Activated T-cell treated with anti-CD3 and anti-CD28 coated beads, Interleukin-2, amount 50 U/mL, for 4 hours (primary cell): ENCODE data around the gene MARS1. TPM values are rescaled to one million over a fixed set of nuclear protein-coding genes. Genes with fewer than 3 reads are reported as not detected.

Experiments used
- ATAC-seq, 2 donors: fragments of 200-7000 bp; cut with Tn5 transposase; one replicate each; pipeline ENCODE4 v1.10.0; 2021
- DNase-seq: peaks from one replicate; pipeline ENCODE4 v3.0.0-alpha.2; 2020
- H3K27me3 Mint-ChIP-seq: one replicate; pipeline ENCODE4 v1.8.0; 2021; ENCODE audit warnings: low read depth, mixed read lengths
- H3K36me3 Mint-ChIP-seq: one replicate; pipeline ENCODE4 v1.8.0; 2022; ENCODE audit warnings: mixed read lengths; ENCODE audit not compliant: insufficient read depth
- H3K4me1 Mint-ChIP-seq: one replicate; pipeline ENCODE4 v1.8.0; 2021; ENCODE audit warnings: low read depth, mixed read lengths
- H3K4me3 Mint-ChIP-seq: one replicate; pipeline ENCODE4 v1.8.0; 2021; ENCODE audit warnings: mild to moderate bottlenecking, moderate library complexity, mixed read lengths
- H3K9me3 Mint-ChIP-seq: one replicate; pipeline ENCODE4 v1.8.0; 2021; ENCODE audit warnings: mixed read lengths
- total RNA-seq, 3 donors: library from RNA; stranded (reverse); gene quantifications; one replicate each; pipeline ENCODE4 v1.2.1, GENCODE V29; 2021

Gene MARS1
- total RNA-seq, 3 donors from 2014 or later = 505 to 565 (median 534) TPM

DNA sequence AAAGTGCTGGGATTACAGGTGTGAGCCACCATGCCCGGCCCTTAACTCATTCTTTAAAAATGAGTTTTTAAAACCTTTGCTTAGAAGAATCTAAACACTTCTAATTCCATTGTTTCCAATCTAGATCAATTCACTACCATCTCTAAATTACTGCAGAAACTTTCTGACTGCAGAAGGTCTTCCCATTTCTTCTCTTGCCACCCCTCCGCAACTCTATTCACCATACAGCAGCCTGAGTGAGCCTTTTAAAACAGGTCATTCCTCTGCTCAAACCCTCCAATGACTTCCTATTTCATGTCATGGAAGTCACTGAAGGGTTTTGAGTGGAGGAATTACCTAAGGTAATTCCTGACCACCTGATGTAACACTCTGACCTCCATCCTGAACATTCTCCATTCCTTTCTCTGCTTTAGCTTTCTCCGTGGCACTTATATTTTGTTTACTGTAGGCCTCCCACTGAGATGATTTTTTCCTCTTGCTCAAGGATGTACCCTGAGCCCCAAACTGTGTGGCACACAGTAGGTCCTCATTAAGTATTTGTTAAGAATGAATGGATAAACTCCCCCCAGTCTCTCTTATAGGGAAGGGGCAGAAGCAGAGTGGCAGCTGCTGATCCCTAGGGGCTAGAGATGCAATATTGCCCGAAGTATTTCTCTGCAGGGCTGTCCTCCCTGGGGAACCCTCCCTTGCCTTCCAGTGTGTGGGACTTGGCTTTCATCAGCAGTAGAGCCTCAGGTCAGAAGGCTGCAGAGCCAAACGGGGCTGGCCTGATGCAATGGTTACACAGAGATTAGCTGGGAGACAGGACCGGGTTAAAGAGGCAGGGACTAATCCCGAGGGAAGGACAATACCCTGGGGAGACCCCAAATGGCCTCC, 31.3 kb downstream of the MARS1 start:
- no peak for ATAC-seq
- Mint-ChIP-seq H3K36me3 (peaks cover 43% of the 10 kb centered on the region), H3K27me3 (no peaks in the 10 kb centered on the region), H3K4me3 (peak overlapping the region; percentile 97), H3K9me3 (no peaks in the 10 kb centered on the region), H3K4me1 (peaks cover 52% of the 10 kb centered on the region)
- no peak for DNase-seq

DNA sequence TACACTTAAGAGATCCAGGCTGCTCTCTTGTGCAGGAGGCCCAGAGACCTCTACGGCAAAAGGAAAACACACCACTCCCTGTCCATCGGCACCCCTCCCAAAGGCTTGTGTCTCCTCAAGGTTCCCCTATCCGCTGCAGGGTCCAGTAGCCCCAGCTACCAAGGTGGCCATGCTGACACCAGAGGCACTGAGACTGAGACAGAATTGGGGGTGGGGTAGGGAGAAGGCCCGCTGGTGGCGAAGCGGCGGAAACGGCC, 31.9 kb downstream of the MARS1 start:
- H3K36me3 Mint-ChIP-seq = peaks cover 42% of the 10 kb centered on the region
- no peaks in the 10 kb centered on the region for H3K9me3 Mint-ChIP-seq
- ATAC-seq (no peak), DNase-seq (peak; percentile 19)
- no peaks in the 10 kb centered on the region for H3K27me3 Mint-ChIP-seq
- peaks cover 58% of the 10 kb centered on the region for H3K4me1 Mint-ChIP-seq
- peak overlapping the region; percentile 97 for H3K4me3 Mint-ChIP-seq

DNA sequence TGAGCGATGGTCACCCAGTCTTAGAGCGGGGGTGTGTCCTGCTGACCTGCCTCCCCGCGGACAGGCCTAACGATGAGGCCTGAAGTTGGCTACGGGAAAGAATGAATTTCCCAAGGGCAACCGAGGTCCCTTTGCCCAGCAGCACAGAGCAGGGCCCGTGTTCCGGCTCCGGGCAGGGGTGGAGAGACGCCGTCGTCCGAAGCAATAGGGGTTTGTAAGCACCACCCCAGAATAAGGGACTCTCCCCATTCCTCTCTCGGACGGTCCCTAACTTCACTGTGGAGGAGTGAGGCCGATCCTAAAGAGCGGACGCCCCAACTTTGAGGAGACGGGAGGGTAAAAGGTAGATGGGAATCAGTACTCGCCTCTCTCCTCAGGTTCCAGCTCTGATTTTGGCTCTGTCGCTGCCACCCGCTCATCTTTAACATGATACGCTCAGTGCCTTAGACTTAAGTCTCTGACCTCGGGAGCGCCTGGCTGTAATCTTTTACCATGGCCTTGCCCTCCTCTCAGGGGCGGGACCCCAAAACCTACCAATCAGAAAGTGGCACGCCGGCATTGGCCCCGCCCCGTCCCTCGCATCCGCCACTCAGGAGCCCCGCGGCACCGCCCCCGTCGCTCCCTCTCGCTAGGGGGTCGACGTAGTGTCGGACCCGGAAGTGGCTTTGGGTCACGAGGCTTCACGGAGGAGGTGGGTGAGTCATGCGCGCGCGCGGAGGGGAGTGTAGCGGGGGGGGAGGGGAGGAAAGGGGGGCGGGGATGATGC, 32.4 kb downstream of the MARS1 start, which contains the start of gene DDIT3:
DDIT3 (minus strand) TSS at position 462 of the 766 bp plus-strand sequence. CDS start 3,108 bp downstream, outside the sequence.
- H3K4me1 Mint-ChIP-seq = peaks cover 58% of the 10 kb centered on the region
- ATAC-seq (peak; percentile 81 to 82), DNase-seq (peak; percentile 100)
- no peaks in the 10 kb centered on the region for H3K27me3 Mint-ChIP-seq
- no peaks in the 10 kb centered on the region for H3K9me3 Mint-ChIP-seq
- H3K4me3 Mint-ChIP-seq = peak within 1 kb of the TSS; percentile 97
- peaks cover 41% of the 10 kb centered on the region for H3K36me3 Mint-ChIP-seq

DNA sequence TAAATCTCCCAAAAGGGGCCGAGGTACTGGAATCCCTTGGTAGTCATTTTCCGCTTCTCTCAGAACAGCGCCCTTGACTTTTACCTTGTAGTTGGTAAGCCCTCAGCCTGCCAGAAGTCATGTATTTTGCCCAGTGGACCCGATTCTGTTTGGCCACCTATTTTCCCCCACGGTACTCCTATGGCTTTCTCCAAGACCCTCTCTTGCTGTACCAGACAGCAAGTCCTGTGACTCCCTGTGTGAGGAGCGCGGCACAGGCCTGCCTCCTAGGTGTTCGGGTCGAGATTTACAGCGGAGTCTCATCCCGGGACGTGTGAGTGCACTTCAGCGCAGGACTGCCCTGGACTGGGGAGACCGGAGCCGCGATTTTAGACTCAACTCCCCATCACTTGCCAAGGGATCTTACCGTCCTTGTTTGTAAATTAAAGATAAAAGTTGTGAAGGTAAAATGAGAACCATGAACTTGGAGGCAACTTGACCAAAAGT, 33.7 kb downstream of the MARS1 start:
- Mint-ChIP-seq H3K4me3 (peak overlapping the region; percentile 87), H3K9me3 (no peaks in the 10 kb centered on the region), H3K4me1 (peaks cover 58% of the 10 kb centered on the region), H3K27me3 (no peaks in the 10 kb centered on the region), H3K36me3 (peaks cover 29% of the 10 kb centered on the region)
- DNase-seq (peak; percentile 14), ATAC-seq (no peak)

DNA sequence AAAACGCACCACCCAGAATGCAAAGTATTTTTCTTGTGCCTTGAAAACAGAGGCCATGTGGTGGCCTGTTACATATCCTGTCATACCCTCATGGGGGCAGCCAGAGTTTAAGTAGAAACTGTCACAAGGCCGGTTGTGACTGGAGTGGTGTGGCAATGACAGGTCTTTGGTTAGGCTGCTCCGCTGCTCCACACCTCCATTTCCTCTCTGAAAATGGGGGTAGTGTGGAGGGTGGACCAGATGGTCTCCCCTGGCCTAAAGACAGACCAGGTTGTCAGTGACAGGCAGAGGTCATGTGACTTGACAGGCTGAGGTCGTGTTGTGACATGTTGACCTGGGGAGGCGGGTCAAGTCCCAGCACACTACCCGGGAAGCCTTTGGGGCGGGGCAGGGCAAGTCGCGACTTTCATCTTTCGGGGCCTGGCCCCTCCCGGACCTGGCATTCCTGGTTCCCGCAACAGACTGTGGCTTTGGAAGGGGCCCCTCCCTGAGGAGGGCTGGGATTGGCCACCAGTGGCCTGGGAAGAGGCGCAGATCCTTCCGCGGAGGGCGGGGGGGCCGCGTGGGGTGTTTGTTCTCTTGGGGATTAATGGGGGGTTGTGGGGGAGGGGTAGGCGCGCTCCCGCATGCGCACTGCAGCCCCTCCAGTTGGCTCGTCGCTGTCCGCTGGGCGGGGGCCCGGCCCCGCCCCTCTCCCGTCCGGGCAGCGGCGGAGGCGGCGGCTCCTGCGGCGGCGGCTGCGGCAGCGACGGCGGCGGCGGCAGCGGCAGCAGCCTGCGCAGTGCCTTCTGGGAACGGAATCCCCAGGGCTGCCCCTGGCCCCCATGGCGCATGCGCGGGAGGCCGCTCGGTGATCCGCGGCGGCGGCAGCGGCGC, 34.4 kb downstream of the MARS1 start, which contains the start of gene MBD6:
MBD6 (plus strand) TSS at position 814 of the 876 bp plus-strand sequence. CDS start 1,480 bp downstream, outside the sequence.
- Mint-ChIP-seq H3K36me3 (peaks cover 23% of the 10 kb centered on the region), H3K9me3 (no peaks in the 10 kb centered on the region), H3K27me3 (no peaks in the 10 kb centered on the region), H3K4me1 (peaks cover 54% of the 10 kb centered on the region), H3K4me3 (peak within 1 kb of the TSS; percentile 92)
- DNase-seq (peak; percentile 87), ATAC-seq (peak; percentile 31 to 33)

DNA sequence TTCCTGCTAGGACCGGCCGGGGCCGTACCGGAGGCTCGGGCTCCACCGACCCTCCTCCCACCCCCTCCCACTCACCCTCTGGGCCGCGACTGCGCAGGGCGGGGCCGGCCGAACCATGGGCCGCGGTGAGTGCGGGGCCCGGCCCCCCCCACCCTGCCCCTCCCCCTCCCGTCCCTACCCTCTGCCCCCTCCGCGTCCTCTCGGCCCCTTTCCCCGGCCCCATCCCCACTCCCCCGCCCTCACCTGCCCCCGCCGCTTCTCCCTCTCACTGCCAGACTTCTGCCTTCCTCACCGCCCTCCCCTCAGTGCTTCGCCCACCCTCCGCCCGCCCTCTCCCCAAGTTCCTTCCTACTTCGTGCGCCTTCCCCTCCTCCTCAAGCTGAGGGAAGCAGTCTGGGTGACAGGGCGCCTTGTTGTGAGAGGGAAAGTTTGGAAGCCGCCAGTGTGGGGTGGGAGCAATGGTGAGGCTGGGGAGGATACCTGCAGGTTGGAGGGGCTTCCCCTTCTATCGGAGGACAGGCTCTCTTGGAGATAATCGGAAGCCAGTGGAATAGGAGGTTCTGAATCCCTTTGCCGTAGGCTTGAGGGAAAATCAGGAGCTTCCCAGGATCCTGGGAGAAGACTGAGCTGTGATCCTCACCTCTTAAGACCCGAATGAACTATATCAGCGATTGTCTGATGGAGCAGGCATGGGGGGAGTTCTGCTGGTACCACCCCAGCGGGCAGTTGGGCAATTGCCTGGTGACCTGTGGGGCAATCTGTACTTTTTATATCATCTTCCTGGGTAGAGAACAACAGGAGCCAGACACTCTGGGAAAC, 35.2 kb downstream of the MARS1 start:
- DNase-seq (peak; percentile 46), ATAC-seq (no peak)
- Mint-ChIP-seq H3K4me3 (peak overlapping the region; percentile 92), H3K9me3 (no peaks in the 10 kb centered on the region), H3K4me1 (peaks cover 47% of the 10 kb centered on the region), H3K36me3 (peaks cover 17% of the 10 kb centered on the region), H3K27me3 (no peaks in the 10 kb centered on the region)

DNA sequence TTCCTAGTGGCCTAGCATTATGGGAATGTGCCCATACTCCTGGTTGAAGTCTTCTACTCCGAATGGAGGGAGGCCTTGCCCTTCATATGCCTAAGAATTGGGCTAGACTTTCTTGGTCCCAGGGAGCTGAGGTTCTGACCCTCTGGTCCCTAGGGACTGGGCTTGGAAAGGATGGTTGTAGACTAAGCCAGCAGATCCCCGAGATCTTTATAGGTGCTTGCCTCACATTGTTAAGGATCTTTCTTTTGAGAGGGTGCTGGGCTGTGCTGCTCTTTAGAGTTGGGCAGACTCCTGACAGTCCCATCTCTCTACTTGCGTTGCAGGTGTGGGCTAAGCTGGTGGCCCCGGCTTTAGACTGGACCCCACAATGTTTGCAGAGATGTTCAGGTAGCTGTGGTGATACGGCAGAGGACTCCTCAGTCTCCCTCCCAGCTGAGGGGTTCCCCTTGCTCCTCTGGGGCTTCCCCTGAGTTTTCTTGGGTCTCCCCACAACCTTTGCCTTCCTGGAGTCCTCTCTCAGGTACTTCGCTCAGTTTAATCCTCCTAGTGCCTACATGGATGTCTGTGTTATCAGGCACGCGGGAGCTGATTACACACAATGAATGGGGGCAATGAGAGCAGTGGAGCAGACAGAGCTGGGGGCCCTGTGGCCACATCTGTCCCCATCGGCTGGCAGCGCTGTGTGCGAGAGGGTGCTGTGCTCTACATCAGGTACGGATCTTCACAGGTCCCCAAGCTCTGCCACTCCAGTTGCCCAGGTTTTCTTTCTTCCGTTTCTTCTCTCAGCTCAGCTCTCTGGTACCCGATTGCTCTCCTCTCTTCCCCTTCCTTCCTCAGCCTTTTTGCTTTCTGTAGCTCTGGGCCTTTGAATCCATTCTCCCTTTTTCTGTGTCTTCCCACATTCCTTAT, 36.1 kb downstream of the MARS1 start:
- Mint-ChIP-seq H3K9me3 (no peaks in the 10 kb centered on the region), H3K36me3 (peaks cover 12% of the 10 kb centered on the region), H3K27me3 (no peaks in the 10 kb centered on the region), H3K4me1 (peaks cover 38% of the 10 kb centered on the region), H3K4me3 (peak overlapping the region; percentile 92)
- no peak for ATAC-seq
- DNase-seq = no peak

DNA sequence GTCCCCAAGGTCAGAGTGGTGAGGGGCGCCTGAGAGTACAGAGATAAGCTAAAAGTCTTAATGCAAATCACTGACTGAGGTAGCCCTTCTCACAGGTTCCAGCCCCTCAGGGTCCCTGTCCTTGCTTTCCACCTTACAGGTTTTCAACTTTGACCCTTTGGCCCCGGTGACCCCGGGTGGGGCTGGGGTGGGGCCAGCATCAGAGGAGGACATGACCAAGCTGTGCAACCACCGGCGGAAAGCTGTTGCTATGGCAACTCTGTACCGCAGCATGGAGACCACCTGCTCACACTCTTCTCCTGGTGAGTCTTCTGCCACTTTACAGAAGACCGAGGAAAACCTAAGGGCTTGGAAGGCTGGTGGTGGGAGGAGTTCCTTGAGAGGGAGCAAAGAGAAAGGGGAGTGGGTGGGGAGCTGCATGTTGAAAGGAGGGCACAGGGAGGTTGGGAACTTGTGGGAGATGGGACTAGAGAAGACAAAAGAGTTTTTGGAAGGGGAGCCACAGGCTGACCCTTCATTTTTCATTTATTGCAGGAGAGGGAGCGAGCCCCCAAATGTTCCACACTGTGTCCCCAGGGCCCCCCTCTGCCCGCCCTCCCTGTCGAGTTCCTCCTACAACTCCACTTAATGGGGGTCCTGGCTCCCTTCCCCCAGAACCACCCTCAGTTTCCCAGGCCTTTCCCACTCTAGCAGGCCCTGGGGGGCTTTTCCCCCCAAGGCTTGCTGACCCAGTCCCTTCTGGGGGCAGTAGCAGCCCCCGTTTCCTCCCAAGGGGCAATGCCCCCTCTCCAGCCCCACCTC, 37.1 kb downstream of the MARS1 start:
- H3K4me3 Mint-ChIP-seq = peak overlapping the region; percentile 92
- H3K4me1 Mint-ChIP-seq = peaks cover 32% of the 10 kb centered on the region
- ATAC-seq = no peak
- H3K9me3 Mint-ChIP-seq = no peaks in the 10 kb centered on the region
- no peak for DNase-seq
- no peaks in the 10 kb centered on the region for H3K27me3 Mint-ChIP-seq
- peaks cover 8% of the 10 kb centered on the region for H3K36me3 Mint-ChIP-seq

DNA sequence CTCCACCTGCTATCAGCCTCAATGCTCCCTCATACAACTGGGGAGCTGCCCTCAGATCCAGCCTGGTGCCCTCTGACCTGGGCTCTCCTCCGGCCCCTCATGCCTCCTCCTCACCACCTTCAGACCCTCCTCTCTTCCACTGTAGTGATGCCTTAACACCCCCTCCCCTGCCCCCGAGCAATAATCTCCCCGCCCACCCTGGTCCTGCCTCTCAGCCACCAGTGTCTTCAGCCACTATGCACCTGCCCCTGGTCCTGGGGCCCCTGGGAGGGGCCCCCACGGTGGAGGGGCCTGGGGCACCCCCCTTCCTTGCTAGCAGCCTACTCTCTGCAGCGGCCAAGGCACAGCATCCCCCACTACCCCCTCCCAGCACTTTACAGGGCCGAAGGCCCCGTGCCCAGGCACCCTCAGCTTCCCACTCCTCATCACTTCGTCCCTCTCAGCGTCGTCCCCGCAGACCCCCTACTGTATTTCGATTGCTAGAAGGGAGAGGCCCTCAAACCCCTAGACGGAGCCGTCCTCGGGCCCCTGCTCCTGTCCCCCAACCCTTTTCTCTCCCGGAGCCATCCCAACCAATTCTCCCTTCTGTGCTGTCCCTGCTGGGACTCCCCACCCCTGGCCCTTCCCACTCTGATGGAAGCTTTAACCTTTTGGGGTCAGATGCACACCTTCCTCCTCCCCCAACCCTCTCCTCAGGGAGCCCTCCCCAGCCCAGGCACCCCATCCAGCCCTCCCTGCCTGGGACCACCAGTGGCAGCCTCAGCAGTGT, 37.9 kb downstream of the MARS1 start:
- Mint-ChIP-seq H3K27me3 (no peaks in the 10 kb centered on the region), H3K4me3 (no peak overlapping the region), H3K36me3 (peaks cover 9% of the 10 kb centered on the region), H3K9me3 (no peaks in the 10 kb centered on the region), H3K4me1 (peaks cover 32% of the 10 kb centered on the region)
- ATAC-seq = no peak
- DNase-seq = no peak

DNA sequence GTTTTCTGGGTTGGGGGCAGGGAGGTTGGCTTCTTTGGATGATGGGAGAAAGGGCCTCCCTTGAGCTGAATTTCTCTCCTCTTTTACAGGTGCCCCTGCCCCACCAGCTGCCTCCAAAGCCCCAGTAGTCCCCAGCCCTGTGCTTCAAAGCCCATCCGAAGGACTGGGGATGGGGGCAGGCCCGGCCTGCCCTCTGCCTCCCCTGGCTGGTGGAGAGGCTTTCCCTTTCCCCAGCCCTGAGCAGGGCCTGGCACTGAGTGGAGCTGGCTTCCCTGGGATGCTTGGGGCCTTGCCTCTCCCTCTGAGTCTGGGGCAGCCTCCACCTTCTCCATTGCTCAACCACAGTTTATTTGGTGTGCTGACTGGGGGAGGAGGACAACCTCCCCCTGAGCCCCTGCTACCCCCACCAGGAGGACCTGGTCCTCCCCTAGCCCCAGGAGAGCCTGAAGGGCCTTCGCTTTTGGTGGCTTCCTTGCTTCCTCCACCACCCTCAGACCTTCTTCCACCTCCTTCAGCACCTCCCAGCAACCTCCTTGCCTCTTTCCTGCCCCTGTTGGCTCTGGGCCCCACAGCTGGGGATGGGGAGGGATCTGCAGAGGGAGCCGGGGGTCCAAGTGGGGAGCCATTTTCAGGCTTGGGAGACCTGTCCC, 38.7 kb downstream of the MARS1 start:
- ATAC-seq (no peak), DNase-seq (no peak)
- no peaks in the 10 kb centered on the region for H3K27me3 Mint-ChIP-seq
- H3K9me3 Mint-ChIP-seq = no peaks in the 10 kb centered on the region
- H3K4me1 Mint-ChIP-seq = peaks cover 25% of the 10 kb centered on the region
- H3K36me3 Mint-ChIP-seq = peaks cover 13% of the 10 kb centered on the region
- no peak overlapping the region for H3K4me3 Mint-ChIP-seq

DNA sequence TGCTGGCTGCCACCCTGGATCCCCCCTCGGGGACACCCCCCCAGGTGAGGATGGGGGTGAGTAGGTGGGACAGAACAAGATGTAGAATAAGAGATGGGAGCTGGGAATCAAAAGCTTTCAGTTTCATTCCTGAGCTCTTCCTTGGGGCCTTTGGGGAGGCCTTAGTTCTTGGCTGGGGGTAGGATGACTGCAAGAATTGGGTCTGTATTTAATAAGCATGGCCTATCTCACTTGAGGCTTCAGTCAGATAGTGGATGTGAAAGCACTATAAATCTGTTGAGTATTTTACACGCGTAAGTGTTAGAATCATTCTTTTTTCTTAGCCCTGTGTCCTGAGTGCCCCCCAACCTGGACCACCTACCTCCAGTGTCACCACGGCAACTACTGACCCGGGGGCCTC, 39.3 kb downstream of the MARS1 start:
- no peak for ATAC-seq
- Mint-ChIP-seq H3K4me3 (no peak overlapping the region), H3K4me1 (peaks cover 19% of the 10 kb centered on the region), H3K36me3 (peaks cover 19% of the 10 kb centered on the region), H3K9me3 (no peaks in the 10 kb centered on the region), H3K27me3 (no peaks in the 10 kb centered on the region)
- no peak for DNase-seq
